ENCODE measurements around the gene NIFK. TPM values are rescaled to one million over a fixed set of nuclear protein-coding genes. Genes with fewer than 3 reads are reported as not detected.

Gene NIFK
- total RNA-seq, 1 donor = 42.7 TPM

- peaks cover 19% of the 10 kb centered on the region for H3K4me1 ChIP-seq (ENCODE audit: insufficient read depth, low read length)
- no peaks in the 10 kb centered on the region for H4K20me1 ChIP-seq (ENCODE audit: insufficient read depth, low read length)
- H2AFZ ChIP-seq (ENCODE audit: low read length) = no peak overlapping the region
- H3K27me3 ChIP-seq (ENCODE audit: insufficient read depth, low read length) = no peaks in the 10 kb centered on the region
- H3K4me3 ChIP-seq (ENCODE audit: insufficient read depth, low read length) = no peak overlapping the region
- H3K79me2 ChIP-seq (ENCODE audit: insufficient read depth, low read length) = no peaks in the 10 kb centered on the region
- no peaks in the 10 kb centered on the region for H3K9me3 ChIP-seq (ENCODE audit: low read depth, low read length)
- H3K27ac ChIP-seq (ENCODE audit: low read depth, low read length) = no peak overlapping the region
- H3K36me3 ChIP-seq (ENCODE audit: insufficient read depth, low read length) = no peaks in the 10 kb centered on the region
- no peak for DNase-seq (ENCODE audit: insufficient read length, low spot score, missing footprints)
- no peak overlapping the region for H3K4me2 ChIP-seq (ENCODE audit: insufficient read depth, low read length)
- TF ChIP-seq, protein P1, sequence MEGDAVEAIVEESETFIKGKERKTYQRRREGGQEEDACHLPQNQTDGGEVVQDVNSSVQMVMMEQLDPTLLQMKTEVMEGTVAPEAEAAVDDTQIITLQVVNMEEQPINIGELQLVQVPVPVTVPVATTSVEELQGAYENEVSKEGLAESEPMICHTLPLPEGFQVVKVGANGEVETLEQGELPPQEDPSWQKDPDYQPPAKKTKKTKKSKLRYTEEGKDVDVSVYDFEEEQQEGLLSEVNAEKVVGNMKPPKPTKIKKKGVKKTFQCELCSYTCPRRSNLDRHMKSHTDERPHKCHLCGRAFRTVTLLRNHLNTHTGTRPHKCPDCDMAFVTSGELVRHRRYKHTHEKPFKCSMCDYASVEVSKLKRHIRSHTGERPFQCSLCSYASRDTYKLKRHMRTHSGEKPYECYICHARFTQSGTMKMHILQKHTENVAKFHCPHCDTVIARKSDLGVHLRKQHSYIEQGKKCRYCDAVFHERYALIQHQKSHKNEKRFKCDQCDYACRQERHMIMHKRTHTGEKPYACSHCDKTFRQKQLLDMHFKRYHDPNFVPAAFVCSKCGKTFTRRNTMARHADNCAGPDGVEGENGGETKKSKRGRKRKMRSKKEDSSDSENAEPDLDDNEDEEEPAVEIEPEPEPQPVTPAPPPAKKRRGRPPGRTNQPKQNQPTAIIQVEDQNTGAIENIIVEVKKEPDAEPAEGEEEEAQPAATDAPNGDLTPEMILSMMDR (IDR thresholded peaks at IDR 0.05; ENCODE audit: extremely low read depth, low read depth, low read length) = no peak
These were observed 38.3 kb downstream of the NIFK start for GRCh38 chr2:121698318-121698930.

- Histone ChIP-seq H3K27ac (ENCODE audit: low read depth, low read length) (no peak overlapping the region), H3K79me2 (ENCODE audit: insufficient read depth, low read length) (no peaks in the 10 kb centered on the region), H3K36me3 (ENCODE audit: insufficient read depth, low read length) (no peaks in the 10 kb centered on the region), H3K27me3 (ENCODE audit: insufficient read depth, low read length) (no peaks in the 10 kb centered on the region), H2AFZ (ENCODE audit: low read length) (no peak overlapping the region), H3K4me2 (ENCODE audit: insufficient read depth, low read length) (no peak overlapping the region), H3K9me3 (ENCODE audit: low read depth, low read length) (no peaks in the 10 kb centered on the region), H3K4me3 (ENCODE audit: insufficient read depth, low read length) (no peak overlapping the region), H4K20me1 (ENCODE audit: insufficient read depth, low read length) (no peaks in the 10 kb centered on the region), H3K4me1 (ENCODE audit: insufficient read depth, low read length) (peaks cover 19% of the 10 kb centered on the region)
- TF ChIP-seq, protein P1 (IDR thresholded peaks at IDR 0.05; ENCODE audit: extremely low read depth, low read depth, low read length) = no peak
- no peak for DNase-seq (ENCODE audit: insufficient read length, low spot score, missing footprints)
These were observed 39.5 kb downstream of the NIFK start for GRCh38 chr2:121697108-121697631.

DNA sequence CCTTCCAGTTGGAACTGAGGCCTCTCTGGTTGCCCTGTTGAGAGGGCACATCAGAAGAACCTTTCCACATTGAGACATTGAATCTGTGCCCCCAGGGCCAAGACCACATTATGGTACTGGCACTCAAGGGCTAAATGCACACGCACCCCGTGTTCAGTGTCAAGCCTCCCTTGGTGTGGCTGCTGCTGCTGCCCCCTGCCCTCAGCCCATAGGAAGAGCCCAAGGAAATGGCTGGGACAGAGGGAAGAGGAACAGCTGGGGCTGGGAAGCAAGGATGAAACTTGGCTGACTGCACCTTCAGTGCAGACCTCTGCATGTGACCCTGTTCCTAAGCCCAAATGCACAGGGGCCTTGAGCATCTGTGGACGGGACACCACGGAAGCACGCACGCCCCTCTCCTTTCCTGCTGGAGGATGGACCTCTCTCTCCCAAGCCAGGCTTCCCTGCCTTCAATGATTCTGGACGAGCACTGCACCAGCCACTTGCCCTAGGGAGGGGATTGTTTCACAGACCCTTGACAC lies 40.2 kb downstream of the NIFK start:
- TF ChIP-seq, protein P1 (IDR thresholded peaks at IDR 0.05; ENCODE audit: extremely low read depth, low read depth, low read length) = no peak
- Histone ChIP-seq H2AFZ (ENCODE audit: low read length) (no peak overlapping the region), H3K4me1 (ENCODE audit: insufficient read depth, low read length) (peaks cover 19% of the 10 kb centered on the region), H3K79me2 (ENCODE audit: insufficient read depth, low read length) (no peaks in the 10 kb centered on the region), H3K36me3 (ENCODE audit: insufficient read depth, low read length) (no peaks in the 10 kb centered on the region), H3K4me3 (ENCODE audit: insufficient read depth, low read length) (no peak overlapping the region), H4K20me1 (ENCODE audit: insufficient read depth, low read length) (no peaks in the 10 kb centered on the region), H3K4me2 (ENCODE audit: insufficient read depth, low read length) (no peak overlapping the region), H3K27me3 (ENCODE audit: insufficient read depth, low read length) (no peaks in the 10 kb centered on the region), H3K9me3 (ENCODE audit: low read depth, low read length) (no peaks in the 10 kb centered on the region), H3K27ac (ENCODE audit: low read depth, low read length) (no peak overlapping the region)
- DNase-seq (ENCODE audit: insufficient read length, low spot score, missing footprints) = no peak

- H3K4me3 ChIP-seq (ENCODE audit: insufficient read depth, low read length) = no peak overlapping the region
These were observed 41.6 kb downstream of the NIFK start for GRCh38 chr2:121695171-121695451.

More at GRCh38 chr2:121695171-121695451, 41.6 kb downstream of the NIFK start:
- Histone ChIP-seq H3K9me3 (ENCODE audit: low read depth, low read length) (no peaks in the 10 kb centered on the region), H3K4me1 (ENCODE audit: insufficient read depth, low read length) (peaks cover 19% of the 10 kb centered on the region), H3K79me2 (ENCODE audit: insufficient read depth, low read length) (no peaks in the 10 kb centered on the region), H4K20me1 (ENCODE audit: insufficient read depth, low read length) (no peaks in the 10 kb centered on the region), H3K27me3 (ENCODE audit: insufficient read depth, low read length) (no peaks in the 10 kb centered on the region), H3K27ac (ENCODE audit: low read depth, low read length) (no peak overlapping the region), H3K36me3 (ENCODE audit: insufficient read depth, low read length) (no peaks in the 10 kb centered on the region), H3K4me2 (ENCODE audit: insufficient read depth, low read length) (no peak overlapping the region), H2AFZ (ENCODE audit: low read length) (no peak overlapping the region)
- TF ChIP-seq, protein P1 (IDR thresholded peaks at IDR 0.05; ENCODE audit: extremely low read depth, low read depth, low read length) = no peak
- no peak for DNase-seq (ENCODE audit: insufficient read length, low spot score, missing footprints)

Measured in osteoblast (primary cell).